Measurements from ENCODE around the gene CD209.

- TF ChIP-seq CTCF (IDR thresholded peaks at IDR 0.05; ENCODE audit: borderline replicate concordance, extremely low read depth, low read length, poor library complexity, severe bottlenecking) (no peak), EZH2 (IDR thresholded peaks at IDR 0.05; ENCODE audit: borderline replicate concordance, low read depth, low read length, severe bottlenecking) (no peak)
Measured at GRCh38 chr19:7762719-7763293, 15.5 kb upstream of the CD209 start, which contains the start of gene CLEC4M.
